IPS-NIHi11 (cell line): Measurements from ENCODE around the gene ZNF587.
"Not testable (repeated sequence)": the region's sequence is repeated elsewhere in the genome, so short reads cannot be mapped to it uniquely, and the experiment has no call there.

Source experiments
- DNase-seq: peaks from one replicate; pipeline ENCODE4 v3.0.0; 2012; ENCODE audit warnings: mixed read lengths, low spot score

Gene ZNF587

GRCh38 chr19:57887195-57887941, 37.7 kb downstream of the ZNF587 start:
- peak; percentile 16 for DNase-seq

- DNase-seq, result peak; percentile 10
Observed at GRCh38 chr19:57888107-57888559, 38.5 kb downstream of the ZNF587 start.

- DNase-seq, result peak; percentile 94
Observed at GRCh38 chr19:57888560-57889231, 39.0 kb downstream of the ZNF587 start, which contains the start of gene ZNF814. Gene ZNF814, minus strand, starts transcription at chr19:57889037. Its CDS starts 235 bp downstream, at chr19:57888802.

GRCh38 chr19:57890706-57891105, 41.0 kb downstream of the ZNF587 start:
- not testable (repeated sequence) for DNase-seq

- DNase-seq, result no peak
Observed at GRCh38 chr19:57900311-57900710, 50.7 kb downstream of the ZNF587 start.

GRCh38 chr19:57903618-57904184, 54.0 kb downstream of the ZNF587 start:
- DNase-seq, result no peak

GRCh38 chr19:57905258-57905657, 55.6 kb downstream of the ZNF587 start:
- DNase-seq, result no peak

- DNase-seq, result no peak
Observed at GRCh38 chr19:57907394-57907793, 57.7 kb downstream of the ZNF587 start.

- DNase-seq, result no peak
Observed at GRCh38 chr19:57914531-57914930, 64.9 kb downstream of the ZNF587 start.
